Ectodermal cell (in vitro differentiated cells): ENCODE measurements around the gene ME1.

Experiments used
- H3K27ac ChIP-seq: 2 replicates; pipeline ENCODE4 v1.7.0; 2013; ENCODE audit warnings: mild to moderate bottlenecking, low read depth, low read length; ENCODE audit not compliant: insufficient read depth, poor library complexity, severe bottlenecking
- H3K27me3 ChIP-seq: 2 replicates; pipeline ENCODE4 v1.7.0; 2013; ENCODE audit warnings: mild to moderate bottlenecking, low read length; ENCODE audit not compliant: insufficient read depth, control insufficient read depth, poor library complexity, severe bottlenecking
- H3K36me3 ChIP-seq: one replicate; pipeline ENCODE4 v1.7.0; 2013; ENCODE audit warnings: low read length; ENCODE audit not compliant: control insufficient read depth, insufficient read depth
- H3K4me1 ChIP-seq: one replicate; pipeline ENCODE4 v1.7.0; 2013; ENCODE audit warnings: low read length; ENCODE audit not compliant: control insufficient read depth, insufficient read depth
- H3K4me3 ChIP-seq: 2 replicates; pipeline ENCODE4 v1.7.0; 2013; ENCODE audit warnings: low read depth, low read length, control low read depth; ENCODE audit not compliant: insufficient read depth
- H3K9me3 ChIP-seq: 2 replicates; pipeline ENCODE4 v1.7.0; 2013; ENCODE audit warnings: mild to moderate bottlenecking, low read length, moderate library complexity; ENCODE audit not compliant: control insufficient read depth
- WGBS, 2 experiments: methylation state at CpG; one replicate each; pipeline ENCODE4 v1.1.7; 2013; ENCODE audit warnings: missing lambda C conversion rate in 2 of 2; 5-methylcytosine and 5-hydroxymethylcytosine counted together

Gene ME1

GRCh38 chr6:83433177-83433576 is 2.3 kb upstream of the ME1 start:
- no peaks in the 10 kb centered on the region for H3K36me3 ChIP-seq
- peaks cover 26% of the 10 kb centered on the region for H3K27me3 ChIP-seq

GRCh38 chr6:83432636-83433035 is 1.8 kb upstream of the ME1 start:
- peaks cover 8% of the 10 kb centered on the region for H3K4me1 ChIP-seq
- no peak overlapping the region for H3K4me3 ChIP-seq
- no peaks in the 10 kb centered on the region for H3K36me3 ChIP-seq
- H3K27ac ChIP-seq: no peak overlapping the region
- no peaks in the 10 kb centered on the region for H3K9me3 ChIP-seq
- WGBS, 2 experiments: 88% methylated on average over 2 of the region's 2 CpGs; no CpG with 5 or more reads in 1 of the 2 experiments
- H3K27me3 ChIP-seq: peaks cover 26% of the 10 kb centered on the region

More at GRCh38 chr6:83433177-83433576, 2.3 kb upstream of the ME1 start:
- H3K4me3 ChIP-seq: no peak overlapping the region
- H3K4me1 ChIP-seq: peaks cover 8% of the 10 kb centered on the region
- no peak overlapping the region for H3K27ac ChIP-seq
- H3K9me3 ChIP-seq: no peaks in the 10 kb centered on the region

- Histone ChIP-seq H3K9me3 (no peaks in the 10 kb centered on the region), H3K27ac (no peak overlapping the region), H3K36me3 (no peaks in the 10 kb centered on the region), H3K4me1 (peaks cover 8% of the 10 kb centered on the region), H3K4me3 (peak overlapping the region; percentile 59), H3K27me3 (peaks cover 26% of the 10 kb centered on the region)
- 73 to 76% methylated on average over 14 to 19 of the region's 19 CpGs for whole genome bisulfite sequencing, 2 experiments
Measured at GRCh38 chr6:83431545-83432155, 799 bp upstream of the ME1 start.

GRCh38 chr6:83429857-83430610 is 817 bp downstream of the ME1 start:
- Histone ChIP-seq H3K4me3 (peak overlapping the region; percentile 59), H3K36me3 (no peaks in the 10 kb centered on the region), H3K27me3 (peaks cover 26% of the 10 kb centered on the region), H3K9me3 (no peaks in the 10 kb centered on the region), H3K27ac (no peak overlapping the region), H3K4me1 (peaks cover 8% of the 10 kb centered on the region)
- WGBS, 2 experiments: 61 to 64% methylated on average over 13 of the region's 13 CpGs

- WGBS, 2 experiments: no CpG with 5 or more reads among the region's 1 CpG
- Histone ChIP-seq H3K4me3 (no peak overlapping the region), H3K27me3 (peaks cover 26% of the 10 kb centered on the region), H3K4me1 (peaks cover 8% of the 10 kb centered on the region), H3K27ac (no peak overlapping the region), H3K9me3 (no peaks in the 10 kb centered on the region), H3K36me3 (no peaks in the 10 kb centered on the region)
Measured at GRCh38 chr6:83429269-83429668, 1.6 kb downstream of the ME1 start.

GRCh38 chr6:83424392-83425018 is 6.3 kb downstream of the ME1 start:
- H3K4me1 ChIP-seq: no peaks in the 10 kb centered on the region
- H3K27ac ChIP-seq: no peak overlapping the region
- no peak overlapping the region for H3K4me3 ChIP-seq
- H3K9me3 ChIP-seq: peaks cover 2% of the 10 kb centered on the region
- H3K36me3 ChIP-seq: no peaks in the 10 kb centered on the region
- H3K27me3 ChIP-seq: peaks cover under 1% of the 10 kb centered on the region
- WGBS, 2 experiments: 70% methylated on average over 1 of the region's 1 CpG; no CpG with 5 or more reads in 1 of the 2 experiments

- Histone ChIP-seq H3K27me3 (no peaks in the 10 kb centered on the region), H3K36me3 (no peaks in the 10 kb centered on the region), H3K4me3 (no peak overlapping the region), H3K27ac (no peak overlapping the region), H3K4me1 (no peaks in the 10 kb centered on the region), H3K9me3 (peaks cover 2% of the 10 kb centered on the region)
- 93 to 95% methylated on average over 3 of the region's 3 CpGs for WGBS, 2 experiments
Measured at GRCh38 chr6:83417880-83418663, 12.8 kb downstream of the ME1 start.

GRCh38 chr6:83413068-83413467 is 17.8 kb downstream of the ME1 start:
- 83 to 85% methylated on average over 1 of the region's 2 CpGs for WGBS, 2 experiments
- Histone ChIP-seq H3K36me3 (no peaks in the 10 kb centered on the region), H3K27me3 (no peaks in the 10 kb centered on the region), H3K4me1 (no peaks in the 10 kb centered on the region), H3K27ac (no peak overlapping the region), H3K9me3 (no peaks in the 10 kb centered on the region), H3K4me3 (no peak overlapping the region)

- Histone ChIP-seq H3K4me3 (no peak overlapping the region), H3K36me3 (no peaks in the 10 kb centered on the region), H3K27me3 (no peaks in the 10 kb centered on the region), H3K27ac (no peak overlapping the region), H3K9me3 (no peaks in the 10 kb centered on the region), H3K4me1 (no peaks in the 10 kb centered on the region)
- WGBS, 2 experiments: 98 to 99% methylated on average over 3 of the region's 3 CpGs
Measured at GRCh38 chr6:83411731-83412130, 19.1 kb downstream of the ME1 start.

GRCh38 chr6:83403191-83403590 is 27.7 kb downstream of the ME1 start:
- WGBS, 2 experiments: 92 to 100% methylated on average over 1 of the region's 1 CpG
- Histone ChIP-seq H3K27me3 (no peaks in the 10 kb centered on the region), H3K4me1 (no peaks in the 10 kb centered on the region), H3K4me3 (no peak overlapping the region), H3K9me3 (no peaks in the 10 kb centered on the region), H3K27ac (no peak overlapping the region), H3K36me3 (no peaks in the 10 kb centered on the region)
